Breast epithelium (tissue), 4 donors: ENCODE data around the gene STAM. TPM values are rescaled to one million over a fixed set of nuclear protein-coding genes. Genes with fewer than 3 reads are reported as not detected.
"Not testable (repeated sequence)": the region's sequence is repeated elsewhere in the genome, so short reads cannot be mapped to it uniquely, and the experiment has no call there.

Experiments used
- DNase-seq, 2 donors: peaks; one replicate each; pipeline ENCODE4 v3.0.0-alpha.2; 2019; ENCODE audit warnings: low spot score in 2 of 2
- H3K27ac ChIP-seq, 2 donors: fragments of 200-600 bp; sonication (generic) in 1 of 2; one replicate each; pipeline ENCODE4 v1.5.1; 2016 to 2019; ENCODE audit warnings: mild to moderate bottlenecking in 1 of 2
- H3K27me3 ChIP-seq, 2 donors: fragments of 200-600 bp; sonication (generic) in 1 of 2; one replicate each; pipeline versions ENCODE4 v1.5.1 to v1.6.0; 2017 to 2019; ENCODE audit warnings: control low read depth in 1 of 2, mild to moderate bottlenecking in 1 of 2
- H3K36me3 ChIP-seq: fragments of 200-600 bp; one replicate; pipeline ENCODE4 v1.5.1; 2019
- H3K4me1 ChIP-seq, 2 donors: fragments of 200-600 bp; sonication (generic); one replicate each; pipeline ENCODE4 v1.5.1; 2016 to 2019; ENCODE audit warnings: control low read depth in 1 of 2
- H3K4me3 ChIP-seq, 3 donors: fragments of 200-600 bp; sonication (generic); 1 replicate in 2 of 3; 2 replicates in 1 of 3; pipeline ENCODE4 v1.5.1; 2016 to 2019; ENCODE audit warnings: mild to moderate bottlenecking in 3 of 3, moderate library complexity in 2 of 3
- H3K9me3 ChIP-seq, 2 donors: fragments of 200-600 bp; sonication (generic) in 1 of 2; one replicate each; pipeline ENCODE4 v1.5.1; 2016 to 2019; ENCODE audit warnings: control low read depth in 1 of 2
- CTCF ChIP-seq, 3 donors: fragments of 450-650 bp; IDR thresholded peaks; one replicate each; pipeline ENCODE4 v1.5.1; 2016 to 2017; ENCODE audit warnings: antibody characterized with exemption in 3 of 3, mild to moderate bottlenecking in 3 of 3, moderate library complexity in 3 of 3
- POLR2A ChIP-seq: fragments of 450-650 bp; IDR thresholded peaks from one replicate; pipeline ENCODE4 v1.6.1; 2016; ENCODE audit warnings: antibody characterized with exemption, mild to moderate bottlenecking, moderate library complexity
- POLR2AphosphoS5 ChIP-seq, 3 donors: sonication (generic); formaldehyde crosslinking; IDR thresholded peaks; one replicate each; pipeline ENCODE4 v1.6.1; 2017; ENCODE audit warnings: antibody characterized with exemption in 3 of 3
- intact Hi-C: fragments of 100-400 bp; cut with DNase I; formaldehyde crosslinking; loops from one replicate; pipeline ENCODE4 v1.15.1; 2023; ENCODE audit warnings: low total_unique reads
- total RNA-seq, 3 donors: library from RNA; depleted of rRNA; stranded (reverse); fragments of >200 nt; gene quantifications; one replicate each; pipeline ENCODE4 v1.1.0, GENCODE V29; 2016

The STAM gene
- total RNA-seq, 3 donors from 2014 or later = 19.0 to 25.2 (median 22.7) TPM

- no peaks in the 10 kb centered on the region for H3K9me3 ChIP-seq
- H3K27ac ChIP-seq = peak within 1 kb of the TSS; percentile 64 to 80
- no peak for TF ChIP-seq POLR2AphosphoS5 (IDR thresholded peaks at IDR 0.05)
- TF ChIP-seq CTCF (IDR thresholded peaks at IDR 0.05) = no peak
- no peak for TF ChIP-seq POLR2A
- DNase-seq = peak; percentile 30 to 57
- intact Hi-C loops = loop anchor here (10.0 kb wide), 1 partner anchor 118 kb away; no protein-coding TSS in a partner anchor
- H3K36me3 ChIP-seq = no peaks in the 10 kb centered on the region
- peak within 1 kb of the TSS; percentile 71 to 88 (median 86) for H3K4me3 ChIP-seq
- H3K4me1 ChIP-seq = no peaks in the 10 kb centered on the region
- H3K27me3 ChIP-seq = no peaks in the 10 kb centered on the region
These were observed 26.7 kb upstream of the STAM start, which contains the start of gene HACD1 for GRCh38 chr10:17617031-17617911. TSS of gene HACD1 (minus strand) at chr10:17617374. CDS start at chr10:17617339, 35 bp downstream.

- H3K36me3 ChIP-seq = no peaks in the 10 kb centered on the region
- H3K9me3 ChIP-seq = no peaks in the 10 kb centered on the region
- H3K4me1 ChIP-seq = no peaks in the 10 kb centered on the region
- H3K27me3 ChIP-seq = no peaks in the 10 kb centered on the region
- DNase-seq = no peak
- no peak overlapping the region for H3K27ac ChIP-seq
- H3K4me3 ChIP-seq = no peak overlapping the region
- TF ChIP-seq CTCF (IDR thresholded peaks at IDR 0.05) (no peak), POLR2A (no peak), POLR2AphosphoS5 (IDR thresholded peaks at IDR 0.05) (no peak)
- intact Hi-C loops = loop anchor here (10.0 kb wide), 1 partner anchor 1757 kb away; the partner anchor contains the start of gene MINDY3
These were observed 21.9 kb upstream of the STAM start for GRCh38 chr10:17622061-17622460.

- no peak overlapping the region for H3K4me3 ChIP-seq
- no peaks in the 10 kb centered on the region for H3K36me3 ChIP-seq
- intact Hi-C loops = loop anchor here (10.0 kb wide), 1 partner anchor 1760 kb away; the partner anchor contains the start of gene MINDY3
- DNase-seq = no peak
- no peaks in the 10 kb centered on the region for H3K9me3 ChIP-seq
- H3K27me3 ChIP-seq = no peaks in the 10 kb centered on the region
- TF ChIP-seq POLR2A (no peak), CTCF (IDR thresholded peaks at IDR 0.05) (no peak), POLR2AphosphoS5 (IDR thresholded peaks at IDR 0.05) (no peak)
- H3K27ac ChIP-seq = no peak overlapping the region
- no peaks in the 10 kb centered on the region for H3K4me1 ChIP-seq
These were observed 19.0 kb upstream of the STAM start for GRCh38 chr10:17624996-17625395.

GRCh38 chr10:17626656-17627055 lies 17.3 kb upstream of the STAM start:
- H3K9me3 ChIP-seq = no peaks in the 10 kb centered on the region
- intact Hi-C loops = loop anchor here (10.0 kb wide), 1 partner anchor 1762 kb away; the partner anchor contains the start of gene MINDY3
- H3K36me3 ChIP-seq = no peaks in the 10 kb centered on the region
- H3K4me1 ChIP-seq = no peaks in the 10 kb centered on the region
- H3K27ac ChIP-seq = no peak overlapping the region
- no peaks in the 10 kb centered on the region for H3K27me3 ChIP-seq
- H3K4me3 ChIP-seq = no peak overlapping the region
- DNase-seq = no peak
- TF ChIP-seq CTCF (IDR thresholded peaks at IDR 0.05) (no peak), POLR2AphosphoS5 (IDR thresholded peaks at IDR 0.05) (no peak), POLR2A (no peak)

GRCh38 chr10:17632590-17632989 lies 11.4 kb upstream of the STAM start:
- H3K27ac ChIP-seq, H3K4me3 ChIP-seq, intact Hi-C loops, H3K36me3 ChIP-seq, H3K9me3 ChIP-seq, H3K4me1 ChIP-seq, H3K27me3 ChIP-seq, DNase-seq: not testable (repeated sequence)
